IMR-90 (cell line): Measurements from ENCODE around the gene DSN1. TPM values are rescaled to one million over a fixed set of nuclear protein-coding genes. Genes with fewer than 3 reads are reported as not detected.

Experiments used
- ATAC-seq: fragments of 200-7000 bp; cut with Tn5 transposase; 2 replicates; pipeline ENCODE4 v1.9.1; 2020; ENCODE audit warnings: low read depth, mild to moderate bottlenecking, moderate library complexity
- BruUV-seq: library from RNA; stranded (reverse); fragments of 400-500 nt; replicated peaks from 2 replicates; lab custom pipeline; 2021; lab: Mats Ljungman, UMichigan
- CTCF ChIA-PET: fragments of 300-600 bp; formaldehyde crosslinking; extraction: SDS; loops from one replicate; lab custom pipeline; 2021; ENCODE audit warnings: antibody characterized with exemption; lab: Yijun Ruan, JAX
- POLR2A ChIA-PET: fragments of 300-600 bp; sonication (Branson Sonifier 250); formaldehyde crosslinking; loops from one replicate; lab custom pipeline; 2022; ENCODE audit warnings: antibody characterized with exemption; ENCODE audit not compliant: unreplicated experiment; lab: Charles Lee
- DNase-seq: peaks from one replicate; pipeline ENCODE4 v3.0.0; 2013
- H2AFZ ChIP-seq: replicated peaks from 2 replicates; pipeline ENCODE3; 2013; ENCODE audit warnings: low read length, mild to moderate bottlenecking; ENCODE audit not compliant: poor library complexity
- H2AK5ac ChIP-seq: 2 replicates; pipeline ENCODE4 v1.6.1; 2013; ENCODE audit warnings: low read depth, low read length, inconsistent platforms
- H2AK9ac ChIP-seq: replicated peaks from 2 replicates; pipeline ENCODE3; 2013; ENCODE audit warnings: mild to moderate bottlenecking, low read depth, low read length, moderate library complexity; ENCODE audit not compliant: poor library complexity
- H2BK120ac ChIP-seq: 2 replicates; pipeline ENCODE4 v1.6.1; 2013; ENCODE audit warnings: low read depth, low read length, inconsistent platforms
- H2BK15ac ChIP-seq: 3 replicates; pipeline ENCODE4 v1.6.1; 2013; ENCODE audit warnings: low read depth, low read length, inconsistent platforms
- H2BK20ac ChIP-seq: 2 replicates; pipeline ENCODE4 v1.6.1; 2013; ENCODE audit warnings: low read depth, mild to moderate bottlenecking, inconsistent platforms, low read length, moderate library complexity
- H2BK5ac ChIP-seq: 2 replicates; pipeline ENCODE4 v1.6.1; 2013; ENCODE audit warnings: mild to moderate bottlenecking, low read depth, low read length, inconsistent platforms; ENCODE audit not compliant: poor library complexity, severe bottlenecking
- H3K14ac ChIP-seq: replicated peaks from 2 replicates; pipeline ENCODE4 v1.6.1; 2013; ENCODE audit warnings: low read depth, low read length, inconsistent platforms
- H3K18ac ChIP-seq: 2 replicates; pipeline ENCODE4 v1.6.1; 2013; ENCODE audit warnings: low read depth, low read length, control low read depth
- H3K23ac ChIP-seq: 2 replicates; pipeline ENCODE4 v1.6.1; 2013; ENCODE audit warnings: low read depth, low read length, inconsistent platforms
- H3K27ac ChIP-seq: 2 replicates; pipeline ENCODE4 v1.5.1; 2013; ENCODE audit warnings: mild to moderate bottlenecking, control low read depth, low read length; ENCODE audit not compliant: insufficient read depth
- H3K27me3 ChIP-seq: 2 replicates; pipeline ENCODE4 v1.6.1; 2013; ENCODE audit warnings: low read length; ENCODE audit not compliant: control insufficient read depth, insufficient read depth
- H3K36me3 ChIP-seq: 2 replicates; pipeline ENCODE4 v1.6.1; 2013; ENCODE audit warnings: low read length, mixed read lengths; ENCODE audit not compliant: control insufficient read depth, insufficient read depth
- H3K4ac ChIP-seq: 2 replicates; pipeline ENCODE4 v1.6.1; 2013; ENCODE audit warnings: low read depth, low read length, inconsistent platforms
- H3K4me1 ChIP-seq: 2 replicates; pipeline ENCODE4 v1.6.1; 2013; ENCODE audit warnings: low read length, mixed read lengths; ENCODE audit not compliant: control insufficient read depth, insufficient read depth
- H3K4me2 ChIP-seq: 2 replicates; pipeline ENCODE4 v1.6.1; 2013; ENCODE audit warnings: low read depth, mild to moderate bottlenecking, control low read depth, low read length, moderate library complexity
- H3K4me3 ChIP-seq: 2 replicates; pipeline ENCODE4 v1.5.1; 2013; ENCODE audit warnings: low read depth, mild to moderate bottlenecking, control low read depth, low read length, moderate library complexity; ENCODE audit not compliant: insufficient read depth
- H3K56ac ChIP-seq: 2 replicates; pipeline ENCODE4 v1.6.1; 2013; ENCODE audit warnings: low read length, inconsistent platforms; ENCODE audit not compliant: insufficient read depth; ENCODE audit errors: extremely low read depth
- H3K79me1 ChIP-seq, 2 experiments: 2 replicates each; pipeline ENCODE4 v1.6.1; 2013; ENCODE audit warnings: low read length in 2 of 2, inconsistent platforms in 1 of 2, low read depth in 1 of 2
- H3K9ac ChIP-seq: 2 replicates; pipeline ENCODE4 v1.6.1; 2013; ENCODE audit warnings: low read depth, low read length, control low read depth
- H3K9me1 ChIP-seq: 2 replicates; pipeline ENCODE4 v1.6.1; 2013; ENCODE audit warnings: low read length, inconsistent platforms; ENCODE audit not compliant: insufficient read depth
- H3K9me3 ChIP-seq: 2 replicates; pipeline ENCODE4 v1.6.1; 2013; ENCODE audit warnings: low read length; ENCODE audit not compliant: control insufficient read depth, insufficient read depth
- H4K20me1 ChIP-seq: 2 replicates; pipeline ENCODE4 v1.6.1; 2013; ENCODE audit warnings: low read length, inconsistent platforms; ENCODE audit not compliant: insufficient read depth
- H4K5ac ChIP-seq: 2 replicates; pipeline ENCODE4 v1.6.1; 2013; ENCODE audit warnings: mild to moderate bottlenecking, low read depth, low read length, control low read depth
- H4K8ac ChIP-seq, 2 experiments: 2 replicates each; pipeline ENCODE4 v1.6.1; 2013; ENCODE audit warnings: low read depth in 2 of 2, low read length in 2 of 2, control low read depth in 1 of 2, inconsistent platforms in 1 of 2
- H4K91ac ChIP-seq: 2 replicates; pipeline ENCODE4 v1.6.1; 2013; ENCODE audit warnings: low read depth, low read length, inconsistent platforms; ENCODE audit not compliant: insufficient read depth
- BHLHE40 ChIP-seq: fragments of 150-350 bp; IDR thresholded peaks from 2 replicates; pipeline ENCODE4 v1.6.1; 2016; ENCODE audit warnings: mild to moderate bottlenecking, low read depth, low read length
- CEBPB ChIP-seq: IDR thresholded peaks from 2 replicates; pipeline ENCODE4 v1.6.1; 2012; ENCODE audit warnings: low read depth, low read length, improper control_type of control experiment
- CHD1 ChIP-seq: IDR thresholded peaks from 2 replicates; pipeline ENCODE4 v1.6.1; 2012; ENCODE audit warnings: low read depth, low read length, improper control_type of control experiment
- ELK1 ChIP-seq: fragments of 150-350 bp; IDR thresholded peaks from 2 replicates; pipeline ENCODE4 v1.6.1; 2016; ENCODE audit warnings: low read depth, mild to moderate bottlenecking, low read length, moderate library complexity, borderline replicate concordance
- FOS ChIP-seq: fragments of 150-350 bp; IDR thresholded peaks from 2 replicates; pipeline ENCODE4 v1.6.1; 2016; ENCODE audit warnings: low read depth, low read length
- MAFK ChIP-seq: IDR thresholded peaks from 2 replicates; pipeline ENCODE4 v1.6.1; 2012; ENCODE audit warnings: low read depth, low read length, improper control_type of control experiment
- MAZ ChIP-seq: IDR thresholded peaks from 2 replicates; pipeline ENCODE4 v1.6.1; 2012; ENCODE audit warnings: low read depth, mild to moderate bottlenecking, low read length, improper control_type of control experiment, moderate library complexity, borderline replicate concordance
- MXI1 ChIP-seq: IDR thresholded peaks from 2 replicates; pipeline ENCODE4 v1.6.1; 2012; ENCODE audit warnings: low read depth, mild to moderate bottlenecking, low read length, moderate library complexity, borderline replicate concordance
- NFE2L2 ChIP-seq: fragments of 150-350 bp; IDR thresholded peaks from 2 replicates; pipeline ENCODE4 v1.6.1; 2016; ENCODE audit warnings: low read depth, mild to moderate bottlenecking, low read length
- POLR2A ChIP-seq: IDR thresholded peaks from 2 replicates; pipeline ENCODE4 v1.6.1; 2012; ENCODE audit warnings: mild to moderate bottlenecking, low read depth, low read length
- RAD21 ChIP-seq: IDR thresholded peaks from 2 replicates; pipeline ENCODE4 v1.6.1; 2012; ENCODE audit warnings: low read length, improper control_type of control experiment
- RCOR1 ChIP-seq: IDR thresholded peaks from 2 replicates; pipeline ENCODE4 v1.6.1; 2012; ENCODE audit warnings: mild to moderate bottlenecking, low read length, improper control_type of control experiment; ENCODE audit not compliant: insufficient replicate concordance
- RFX5 ChIP-seq: IDR thresholded peaks from 2 replicates; pipeline ENCODE4 v1.8.0; 2012; ENCODE audit warnings: low read depth, mild to moderate bottlenecking, low read length, moderate library complexity
- SMC3 ChIP-seq: fragments of 150-350 bp; IDR thresholded peaks from 2 replicates; pipeline ENCODE4 v1.6.1; 2016; ENCODE audit warnings: low read depth, mild to moderate bottlenecking, antibody characterized with exemption, low read length, moderate library complexity
- WGBS, 2 experiments: methylation state at CpG; one replicate each; pipeline versions ENCODE4 v1.1.5 to v1.1.7; 2013; ENCODE audit warnings: missing lambda C conversion rate in 2 of 2; ENCODE audit not compliant: insufficient read length in 1 of 2; ENCODE audit errors: extremely low coverage in 2 of 2; 5-methylcytosine and 5-hydroxymethylcytosine counted together
- dilution Hi-C: fragments of 300-500 bp; cut with HindIII; formaldehyde crosslinking; loops from one replicate; pipeline ENCODE4 v1.14.3; 2018; ENCODE audit warnings: low sequenced_read_pairs; ENCODE audit not compliant: unreplicated experiment
- in situ Hi-C: fragments of 300-500 bp; cut with MboI; formaldehyde crosslinking; loops from 3 replicates; pipeline ENCODE4 v1.14.3; 2019; ENCODE audit warnings: low sequenced_read_pairs, inconsistent platforms, mixed read lengths
- intact Hi-C: fragments of 100-400 bp; cut with micrococcal nuclease; formaldehyde crosslinking; loops from 2 replicates; pipeline ENCODE4 v1.10.0; 2022
- polyA plus RNA-seq, 3 experiments: library from polyadenylated mRNA; depleted of rRNA; stranded (reverse); fragments of >200 nt; gene quantifications; 2 replicates each; pipeline ENCODE4 v1.2.3, GENCODE V29; 2012; ENCODE audit warnings: low replicate concordance in 1 of 3
- total RNA-seq: library from RNA; depleted of rRNA; stranded (reverse); fragments of >200 nt; gene quantifications from 2 replicates; pipeline ENCODE4 v1.2.3, GENCODE V29; 2012
- TF ChIP-seq, protein P1 (sequence below): conservative IDR thresholded peaks from 2 replicates; pipeline ENCODE4 v1.5.1; 2012; ENCODE audit warnings: mild to moderate bottlenecking, low read depth, low read length, improper control_type of control experiment
- TF ChIP-seq, protein P2 (sequence below): fragments of 150-350 bp; IDR thresholded peaks from 2 replicates; pipeline ENCODE4 v1.6.1; 2017; ENCODE audit warnings: mild to moderate bottlenecking, antibody characterized with exemption, low read length, low read depth

DSN1 gene
- total and polyA plus RNA-seq, 2 of the 4 experiments (the other 2 are of a cell fraction), result 10.5 to 16.3 TPM

DNA sequence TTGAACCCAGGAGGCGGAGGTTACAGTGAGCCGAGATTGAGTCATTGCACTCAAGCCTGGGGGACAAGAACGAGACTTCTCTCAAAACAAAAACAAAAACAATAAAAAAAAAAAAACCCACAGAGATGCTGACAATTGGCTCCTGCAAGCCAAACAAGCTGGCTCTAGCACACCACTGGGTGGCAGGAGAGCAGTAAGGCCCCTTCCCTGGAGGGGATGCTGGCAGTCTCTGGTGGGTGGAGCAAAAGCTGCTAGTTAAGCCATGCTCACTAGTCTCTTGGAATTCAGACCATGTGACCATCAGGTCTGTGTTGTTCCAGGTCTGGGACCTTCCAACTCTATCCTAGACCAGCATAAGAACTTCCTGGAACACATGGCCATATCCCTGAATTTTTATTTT, 18.9 kb upstream of the DSN1 start:
- Histone ChIP-seq H3K9me3 (no peaks in the 10 kb centered on the region), H3K36me3 (peaks cover 39% of the 10 kb centered on the region), H2BK5ac (no peak overlapping the region), H3K56ac (no peak overlapping the region), H3K18ac (no peak overlapping the region), H2AFZ (no peak overlapping the region), H3K9me1 (no peaks in the 10 kb centered on the region), H2BK120ac (no peak overlapping the region), H3K4me1 (no peaks in the 10 kb centered on the region), H3K4ac (no peak overlapping the region), H2AK9ac (peak overlapping the region; percentile 22), H3K27me3 (no peaks in the 10 kb centered on the region), H2BK15ac (no peak overlapping the region), H3K4me2 (no peak overlapping the region), H4K5ac (no peak overlapping the region), H3K14ac (no peak overlapping the region), H4K20me1 (peaks cover 8% of the 10 kb centered on the region; the same call in 1 of the 2 replicates), H3K4me3 (no peak overlapping the region), H4K8ac (no peak overlapping the region), H2AK5ac (no peak overlapping the region), H2BK20ac (no peak overlapping the region), H3K27ac (no peak overlapping the region), H3K23ac (no peak overlapping the region), H3K79me1 (peaks cover 28 to 65% of the 10 kb centered on the region in 2 experiments), H3K9ac (no peak overlapping the region), H4K91ac (no peak overlapping the region)
- ATAC-seq (peak; percentile 94), DNase-seq (peak; percentile 72)
- in situ Hi-C loops (no loop called here), dilution Hi-C loops (no loop called here), intact Hi-C loops (loop anchor here (1.0 to 5.0 kb wide), 2 partner anchors 71 to 95 kb away; a partner anchor contains a TSS)
- ChIA-PET CTCF (interaction anchor here (0.6 to 2.1 kb wide), 5 partner anchors 16 to 103 kb away, joined by 3 to 6 read pairs (median 4); partner anchors contain the start of gene DSN1), POLR2A (no interaction called here)
- no TSS peak for BruUV-seq
- TF ChIP-seq CEBPB (no peak), RAD21 (peak; percentile 68), RFX5 (no peak), POLR2A (no peak), NFE2L2 (no peak), MAFK (no peak), SMC3 (peak; percentile 75), CHD1 (no peak), BHLHE40 (no peak), MXI1 (0 out of 2 replicates have a peak, but pooled peaks have one; percentile 7), FOS (no peak), ELK1 (no peak), RCOR1 (no peak), MAZ (peak; percentile 29; the same call in 1 of the 2 replicates)
- TF ChIP-seq, protein P1, sequence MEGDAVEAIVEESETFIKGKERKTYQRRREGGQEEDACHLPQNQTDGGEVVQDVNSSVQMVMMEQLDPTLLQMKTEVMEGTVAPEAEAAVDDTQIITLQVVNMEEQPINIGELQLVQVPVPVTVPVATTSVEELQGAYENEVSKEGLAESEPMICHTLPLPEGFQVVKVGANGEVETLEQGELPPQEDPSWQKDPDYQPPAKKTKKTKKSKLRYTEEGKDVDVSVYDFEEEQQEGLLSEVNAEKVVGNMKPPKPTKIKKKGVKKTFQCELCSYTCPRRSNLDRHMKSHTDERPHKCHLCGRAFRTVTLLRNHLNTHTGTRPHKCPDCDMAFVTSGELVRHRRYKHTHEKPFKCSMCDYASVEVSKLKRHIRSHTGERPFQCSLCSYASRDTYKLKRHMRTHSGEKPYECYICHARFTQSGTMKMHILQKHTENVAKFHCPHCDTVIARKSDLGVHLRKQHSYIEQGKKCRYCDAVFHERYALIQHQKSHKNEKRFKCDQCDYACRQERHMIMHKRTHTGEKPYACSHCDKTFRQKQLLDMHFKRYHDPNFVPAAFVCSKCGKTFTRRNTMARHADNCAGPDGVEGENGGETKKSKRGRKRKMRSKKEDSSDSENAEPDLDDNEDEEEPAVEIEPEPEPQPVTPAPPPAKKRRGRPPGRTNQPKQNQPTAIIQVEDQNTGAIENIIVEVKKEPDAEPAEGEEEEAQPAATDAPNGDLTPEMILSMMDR, result peak; percentile 54
- TF ChIP-seq, protein P2, sequence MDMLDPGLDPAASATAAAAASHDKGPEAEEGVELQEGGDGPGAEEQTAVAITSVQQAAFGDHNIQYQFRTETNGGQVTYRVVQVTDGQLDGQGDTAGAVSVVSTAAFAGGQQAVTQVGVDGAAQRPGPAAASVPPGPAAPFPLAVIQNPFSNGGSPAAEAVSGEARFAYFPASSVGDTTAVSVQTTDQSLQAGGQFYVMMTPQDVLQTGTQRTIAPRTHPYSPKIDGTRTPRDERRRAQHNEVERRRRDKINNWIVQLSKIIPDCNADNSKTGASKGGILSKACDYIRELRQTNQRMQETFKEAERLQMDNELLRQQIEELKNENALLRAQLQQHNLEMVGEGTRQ, result peak; percentile 47
- WGBS, 2 experiments, result no CpG with 5 or more reads among the region's 3 CpGs
